ENCODE results near the gene RNF8. TPM values are rescaled to one million over a fixed set of nuclear protein-coding genes. Genes with fewer than 3 reads are reported as not detected.

Gene RNF8
- total RNA-seq, 8 experiments from 2014 or later = 19.0 to 53.9 (median 22.9) TPM

- no peak for ATAC-seq (replicated peaks in 6 of 8)
- in situ Hi-C loops (cut with MboI; ENCODE audit: low pct_unique_long_range_greater_than_20kb in 2 of 9, low sequenced_read_pairs in 9 of 9, unreplicated experiment in 9 of 9) = loop anchor here in 1 of 9 experiments (25.0 kb wide), 1 partner anchor 335 kb away; the partner anchor contains the start of gene MDGA1
- 83 to 97% (median 89%) methylated on average over 2 to 3 of the region's 3 CpGs; no CpG with 5 or more reads in 3 of the 10 experiments for WGBS, 10 experiments
- Histone ChIP-seq H3K27ac (no peak overlapping the region), H3K4me1 (replicated peaks in 1 of 2) (peaks cover 6 to 7% of the 10 kb centered on the region in 2 donors), H3K4me3 (no peak overlapping the region)
These were observed 1.4 kb upstream of the RNF8 start for GRCh38 chr6:37352384-37352783.

DNA sequence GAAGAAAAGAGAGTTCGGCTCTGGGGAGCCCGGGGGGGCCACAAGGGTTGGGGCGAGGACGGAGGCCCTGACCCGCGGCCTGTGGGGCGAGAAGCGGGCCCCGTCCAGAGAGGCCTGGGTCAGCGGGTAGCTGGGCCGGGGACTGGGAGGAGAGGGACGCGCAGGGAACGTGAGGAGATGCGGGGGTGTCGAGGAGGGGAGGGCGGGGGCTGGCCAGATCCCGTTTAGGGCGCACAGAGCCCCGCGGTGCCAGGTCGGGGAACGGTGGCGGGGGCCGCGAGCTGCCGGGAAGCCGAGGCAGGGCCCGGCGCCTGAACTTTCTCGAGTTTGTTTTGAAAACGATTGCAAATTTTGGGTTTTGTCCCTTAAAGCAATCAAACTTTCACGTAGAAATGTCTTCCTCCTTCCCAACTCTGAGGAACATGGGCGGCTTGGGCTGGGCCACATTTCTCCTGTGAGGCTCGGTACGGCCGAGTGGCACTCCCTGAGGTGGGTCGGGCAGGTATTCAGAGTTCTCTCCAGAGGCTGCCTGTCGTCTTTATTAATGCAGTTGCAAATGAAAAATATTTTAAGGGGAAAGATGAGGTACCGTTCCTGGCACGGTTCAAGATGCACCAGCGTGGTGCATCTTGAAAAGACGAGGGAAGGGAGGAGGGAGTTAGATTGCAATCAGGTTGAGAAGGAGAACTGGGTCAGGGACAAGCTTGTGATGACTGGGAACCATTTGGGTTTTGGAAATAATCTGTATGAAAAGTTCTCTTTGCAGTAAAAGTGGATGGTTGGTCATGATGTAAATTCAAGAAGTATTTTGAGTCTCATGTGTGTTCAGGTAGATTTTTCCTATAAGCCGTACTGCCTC, 972 bp downstream of the RNF8 start:
- peak overlapping the region in 1 of 2 donors; percentile 30 for H3K27ac ChIP-seq
- peak overlapping the region; percentile 75 to 99 (median 88) for H3K4me3 ChIP-seq
- 0 to 100% (median 15%) methylated on average over 1 to 8 of the region's 44 CpGs; no CpG with 5 or more reads in 1 of the 10 experiments for WGBS, 10 experiments
- ATAC-seq (replicated peaks in 6 of 8) = peak; percentile 32 to 51 (median 37)
- H3K4me1 ChIP-seq (replicated peaks in 1 of 2) = peaks cover 6 to 7% of the 10 kb centered on the region in 2 donors
- in situ Hi-C loops (cut with MboI; ENCODE audit: low pct_unique_long_range_greater_than_20kb in 2 of 9, low sequenced_read_pairs in 9 of 9, unreplicated experiment in 9 of 9) = loop anchor here in 1 of 9 experiments (25.0 kb wide), 1 partner anchor 333 kb away; the partner anchor contains the start of gene MDGA1

DNA sequence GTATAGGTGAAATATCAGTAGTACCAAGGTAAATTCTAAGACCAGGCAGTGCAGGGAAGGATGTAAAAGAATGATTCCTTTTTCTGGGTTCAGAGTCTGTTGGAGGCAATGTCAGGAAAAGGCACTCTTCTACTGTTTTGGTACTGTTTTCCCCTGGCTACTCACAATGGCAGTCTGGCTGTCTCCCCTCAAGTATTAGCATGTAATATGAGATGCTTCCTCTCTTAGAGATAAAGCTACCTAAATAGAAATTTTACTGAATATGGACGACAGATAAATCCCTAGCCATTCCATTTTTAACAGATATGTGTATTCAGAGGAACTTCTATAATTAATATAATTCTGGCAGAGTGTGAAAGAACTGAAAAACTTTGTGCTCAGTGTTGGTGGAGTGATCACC, 3.5 kb downstream of the RNF8 start:
- in situ Hi-C loops (cut with MboI; ENCODE audit: low pct_unique_long_range_greater_than_20kb in 2 of 9, low sequenced_read_pairs in 9 of 9, unreplicated experiment in 9 of 9) = loop anchor here in 1 of 9 experiments (25.0 kb wide), 1 partner anchor 330 kb away; the partner anchor contains the start of gene MDGA1
- Histone ChIP-seq H3K27ac (no peak overlapping the region), H3K4me3 (no peak overlapping the region), H3K4me1 (replicated peaks in 1 of 2) (peaks cover 6 to 7% of the 10 kb centered on the region in 2 donors)
- 0 to 83% (median 40%) methylated on average over 1 of the region's 1 CpG; no CpG with 5 or more reads in 2 of the 10 experiments for WGBS, 10 experiments
- no peak for ATAC-seq (replicated peaks in 6 of 8)

DNA sequence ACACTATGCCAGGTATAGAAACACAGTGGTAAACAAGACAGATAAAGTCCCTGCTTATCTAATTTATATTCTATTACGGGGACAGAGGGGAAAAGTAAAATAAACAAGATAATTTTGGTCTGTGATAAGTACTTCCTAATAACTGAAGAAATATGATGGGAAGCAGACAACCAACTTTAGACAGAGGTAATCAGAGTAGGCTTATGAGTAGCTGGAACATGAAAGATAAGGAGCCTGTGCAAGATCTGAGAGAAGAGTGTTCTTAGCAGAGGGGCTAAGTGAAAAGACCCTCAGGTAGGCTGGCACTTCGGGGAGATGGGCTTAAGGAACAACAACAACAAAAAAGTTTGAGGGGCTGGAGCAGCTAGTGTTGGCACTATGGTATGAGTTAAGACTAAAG, 4.1 kb downstream of the RNF8 start:
- Histone ChIP-seq H3K4me1 (replicated peaks in 1 of 2) (peaks cover 6 to 7% of the 10 kb centered on the region in 2 donors), H3K27ac (no peak overlapping the region), H3K4me3 (no peak overlapping the region)
- WGBS, 10 experiments = 69 to 100% (median 100%) methylated on average over 1 to 2 of the region's 2 CpGs
- in situ Hi-C loops (cut with MboI; ENCODE audit: low pct_unique_long_range_greater_than_20kb in 2 of 9, low sequenced_read_pairs in 9 of 9, unreplicated experiment in 9 of 9) = loop anchor here in 1 of 9 experiments (25.0 kb wide), 1 partner anchor 329 kb away; the partner anchor contains the start of gene MDGA1
- no peak for ATAC-seq (replicated peaks in 6 of 8)

DNA sequence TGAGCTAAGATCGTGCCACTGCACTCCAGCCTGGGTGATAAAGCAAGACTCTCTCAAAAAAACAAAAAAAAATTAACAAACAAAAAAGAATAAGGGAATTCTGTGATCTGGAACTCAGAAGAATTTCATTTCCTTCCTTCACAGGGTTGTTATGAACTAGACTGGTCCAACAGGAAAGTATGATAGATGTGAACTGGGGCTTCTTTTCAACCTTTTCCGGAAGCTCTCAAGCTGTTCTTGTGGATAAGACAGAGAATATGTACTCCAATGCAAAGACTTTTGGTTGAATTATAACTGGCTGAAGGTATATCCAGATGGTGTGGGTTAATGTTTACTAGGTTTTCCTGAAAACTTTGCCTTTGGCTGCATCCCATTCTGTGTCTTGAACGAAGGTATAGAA, 5.3 kb downstream of the RNF8 start:
- in situ Hi-C loops (cut with MboI; ENCODE audit: low pct_unique_long_range_greater_than_20kb in 2 of 9, low sequenced_read_pairs in 9 of 9, unreplicated experiment in 9 of 9) = loop anchor here in 1 of 9 experiments (25.0 kb wide), 1 partner anchor 328 kb away; the partner anchor contains the start of gene MDGA1
- WGBS, 10 experiments = 50 to 89% (median 83%) methylated on average over 1 to 3 of the region's 3 CpGs; no CpG with 5 or more reads in 4 of the 10 experiments
- Histone ChIP-seq H3K4me1 (replicated peaks in 1 of 2) (peaks cover 5 to 6% of the 10 kb centered on the region in 2 donors), H3K4me3 (no peak overlapping the region), H3K27ac (no peak overlapping the region)
- ATAC-seq (replicated peaks in 6 of 8) = no peak

- Histone ChIP-seq H3K4me3 (no peak overlapping the region), H3K27ac (no peak overlapping the region), H3K4me1 (replicated peaks in 1 of 2) (no peaks in the 10 kb centered on the region)
- ATAC-seq (replicated peaks in 6 of 8) = no peak
- 71 to 100% (median 91%) methylated on average over 1 to 2 of the region's 2 CpGs; no CpG with 5 or more reads in 4 of the 10 experiments for WGBS, 10 experiments
- in situ Hi-C loops (cut with MboI; ENCODE audit: low pct_unique_long_range_greater_than_20kb in 2 of 9, low sequenced_read_pairs in 9 of 9, unreplicated experiment in 9 of 9) = loop anchor here in 1 of 9 experiments (25.0 kb wide), 1 partner anchor 325 kb away; the partner anchor contains the start of gene MDGA1
These were observed 8.5 kb downstream of the RNF8 start for GRCh38 chr6:37362101-37362828.

DNA sequence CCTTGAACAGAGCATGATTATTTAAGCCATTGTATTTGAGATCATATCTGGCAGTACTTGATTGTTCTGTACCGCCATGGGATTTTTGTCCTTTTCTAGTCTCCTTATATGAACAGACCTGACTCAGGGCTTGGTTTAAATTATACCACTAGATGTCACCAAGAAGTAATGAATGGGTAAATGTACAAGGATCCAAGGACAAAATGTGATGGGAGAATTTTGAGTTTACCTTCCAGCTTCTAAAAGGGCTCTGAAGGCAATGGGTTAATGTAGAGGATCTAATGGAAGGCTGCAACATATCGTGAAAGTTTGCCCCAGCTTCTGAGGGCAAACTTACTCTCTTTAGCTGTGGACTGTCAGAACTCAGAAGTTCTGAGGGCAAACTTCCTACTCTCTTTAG, 12.0 kb downstream of the RNF8 start:
- ATAC-seq (replicated peaks in 6 of 8) = peak in 3 of 8 experiments; percentile 22 to 33 (median 28)
- in situ Hi-C loops (cut with MboI; ENCODE audit: low pct_unique_long_range_greater_than_20kb in 2 of 9, low sequenced_read_pairs in 9 of 9, unreplicated experiment in 9 of 9) = loop anchor here in 1 of 9 experiments (25.0 kb wide), 1 partner anchor 322 kb away; the partner anchor contains the start of gene MDGA1
- WGBS, 10 experiments = 0 to 100% (median 84%) methylated on average over 1 to 2 of the region's 2 CpGs; no CpG with 5 or more reads in 2 of the 10 experiments
- H3K4me3 ChIP-seq = no peak overlapping the region
- no peaks in the 10 kb centered on the region for H3K4me1 ChIP-seq (replicated peaks in 1 of 2)
- no peak overlapping the region for H3K27ac ChIP-seq

DNA sequence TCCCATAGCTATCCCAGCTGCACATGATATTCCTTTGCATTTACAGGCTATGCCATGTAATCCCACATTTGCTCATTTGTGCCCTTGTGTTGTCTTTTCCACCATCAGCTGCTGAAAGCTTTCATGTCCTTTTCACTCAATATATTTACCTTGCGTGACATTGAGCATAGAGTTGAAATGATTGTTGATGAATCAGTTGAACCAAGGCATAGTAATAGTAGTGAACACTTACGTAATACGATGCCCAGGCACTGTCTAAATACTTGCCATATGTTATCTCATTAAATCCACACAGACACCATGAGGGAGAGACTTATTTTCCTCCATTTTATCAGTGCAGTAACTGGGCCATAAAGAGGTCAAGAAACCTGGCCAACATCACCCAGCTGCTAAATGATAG, 13.1 kb downstream of the RNF8 start:
- Histone ChIP-seq H3K4me3 (no peak overlapping the region), H3K27ac (no peak overlapping the region), H3K4me1 (replicated peaks in 1 of 2) (no peaks in the 10 kb centered on the region)
- ATAC-seq (replicated peaks in 6 of 8) = no peak
- in situ Hi-C loops (cut with MboI; ENCODE audit: low pct_unique_long_range_greater_than_20kb in 2 of 9, low sequenced_read_pairs in 9 of 9, unreplicated experiment in 9 of 9) = loop anchor here in 1 of 9 experiments (25.0 kb wide), 1 partner anchor 320 kb away; the partner anchor contains the start of gene MDGA1
- 57 to 100% (median 94%) methylated on average over 1 to 3 of the region's 3 CpGs; no CpG with 5 or more reads in 1 of the 10 experiments for WGBS, 10 experiments

- Histone ChIP-seq H3K4me1 (replicated peaks in 1 of 2) (no peaks in the 10 kb centered on the region), H3K4me3 (no peak overlapping the region), H3K27ac (no peak overlapping the region)
- ATAC-seq (replicated peaks in 6 of 8) = no peak
- in situ Hi-C loops (cut with MboI; ENCODE audit: low pct_unique_long_range_greater_than_20kb in 2 of 9, low sequenced_read_pairs in 9 of 9, unreplicated experiment in 9 of 9) = loop anchor here in 1 of 9 experiments (25.0 kb wide), 1 partner anchor 318 kb away; the partner anchor contains the start of gene MDGA1
- WGBS, 10 experiments = 100% methylated on average over 1 of the region's 1 CpG; no CpG with 5 or more reads in 4 of the 10 experiments
These were observed 15.2 kb downstream of the RNF8 start for GRCh38 chr6:37368961-37369320.

DNA sequence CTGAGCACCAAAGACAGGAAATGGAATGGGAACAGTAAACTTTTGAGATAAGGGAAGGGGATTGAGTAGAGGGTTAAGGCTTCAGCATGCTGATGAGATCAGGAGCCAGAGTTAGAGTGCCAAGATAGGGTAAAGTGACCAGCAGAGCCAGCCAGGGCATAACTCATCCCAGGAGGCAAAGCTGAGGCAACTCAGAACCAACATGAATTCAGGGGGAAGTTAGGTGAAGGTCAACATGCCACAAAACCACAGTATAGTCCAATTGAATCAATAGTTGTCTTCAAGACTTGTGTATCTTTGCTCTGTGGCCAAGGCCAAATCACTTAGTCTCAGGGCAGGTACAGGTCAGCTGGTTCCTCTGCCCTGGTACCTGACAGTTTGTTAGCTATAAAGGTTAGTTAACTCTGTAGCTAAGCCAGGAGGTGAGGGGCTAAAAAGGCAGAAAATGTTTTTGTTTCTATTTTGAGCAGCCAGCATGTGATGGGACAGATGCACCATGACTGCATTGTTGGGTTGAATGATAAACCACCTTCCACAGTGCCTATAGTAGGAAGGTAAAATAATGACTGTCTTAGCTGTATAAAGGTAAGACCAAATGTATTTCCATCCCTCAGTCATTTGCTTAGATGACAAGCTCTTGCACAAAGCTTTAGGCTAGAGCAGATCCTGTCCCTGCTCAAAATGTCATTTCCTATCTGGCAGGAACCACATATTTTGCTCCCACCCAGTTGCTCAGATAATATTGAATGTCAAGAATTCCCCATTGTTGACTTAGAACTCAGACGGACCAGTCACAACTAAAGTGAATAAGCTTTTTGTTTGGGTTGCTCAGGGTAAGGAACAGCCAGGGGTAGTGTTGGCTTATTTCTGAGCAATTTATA, 15.8 kb downstream of the RNF8 start:
- ATAC-seq (replicated peaks in 6 of 8) = peak in 1 of 8 experiments; percentile 90
- Histone ChIP-seq H3K27ac (no peak overlapping the region), H3K4me1 (replicated peaks in 1 of 2) (no peaks in the 10 kb centered on the region), H3K4me3 (no peak overlapping the region)
- WGBS, 10 experiments = 43 to 100% (median 85%) methylated on average over 1 of the region's 1 CpG; no CpG with 5 or more reads in 2 of the 10 experiments
- in situ Hi-C loops (cut with MboI; ENCODE audit: low pct_unique_long_range_greater_than_20kb in 2 of 9, low sequenced_read_pairs in 9 of 9, unreplicated experiment in 9 of 9) = loop anchor here in 1 of 9 experiments (25.0 kb wide), 1 partner anchor 318 kb away; the partner anchor contains the start of gene MDGA1

GRCh38 chr6:37371154-37372083, 17.6 kb downstream of the RNF8 start:
- WGBS, 10 experiments = 0 to 100% (median 95%) methylated on average over 1 to 4 of the region's 4 CpGs; no CpG with 5 or more reads in 1 of the 10 experiments
- Histone ChIP-seq H3K4me3 (no peak overlapping the region), H3K4me1 (replicated peaks in 1 of 2) (no peaks in the 10 kb centered on the region), H3K27ac (no peak overlapping the region)
- in situ Hi-C loops (cut with MboI; ENCODE audit: low pct_unique_long_range_greater_than_20kb in 2 of 9, low sequenced_read_pairs in 9 of 9, unreplicated experiment in 9 of 9) = loop anchor here in 1 of 9 experiments (25.0 kb wide), 1 partner anchor 316 kb away; the partner anchor contains the start of gene MDGA1
- no peak for ATAC-seq (replicated peaks in 6 of 8)
